GM12874 (cell line): ENCODE results near the gene HOXB4.

Source experiments
- CTCF ChIP-seq: IDR thresholded peaks from 2 replicates; pipeline ENCODE4 v1.5.1; 2011; ENCODE audit warnings: low read depth, mild to moderate bottlenecking, control low read depth, low read length, moderate library complexity; ENCODE audit not compliant: insufficient read depth

Gene HOXB4

GRCh38 chr17:48587276-48588073 lies 9.3 kb upstream of the HOXB4 start:
- no peak for TF ChIP-seq CTCF

- TF ChIP-seq CTCF = no peak
These were observed 8.5 kb upstream of the HOXB4 start for GRCh38 chr17:48586355-48587258.

GRCh38 chr17:48584223-48584741 lies 6.1 kb upstream of the HOXB4 start:
- TF ChIP-seq CTCF = no peak

- TF ChIP-seq CTCF = no peak
These were observed 5.6 kb upstream of the HOXB4 start for GRCh38 chr17:48583708-48584222.

GRCh38 chr17:48582750-48583069 lies 4.6 kb upstream of the HOXB4 start:
- no peak for TF ChIP-seq CTCF

GRCh38 chr17:48579760-48580554 lies 1.8 kb upstream of the HOXB4 start:
- no peak for TF ChIP-seq CTCF

DNA sequence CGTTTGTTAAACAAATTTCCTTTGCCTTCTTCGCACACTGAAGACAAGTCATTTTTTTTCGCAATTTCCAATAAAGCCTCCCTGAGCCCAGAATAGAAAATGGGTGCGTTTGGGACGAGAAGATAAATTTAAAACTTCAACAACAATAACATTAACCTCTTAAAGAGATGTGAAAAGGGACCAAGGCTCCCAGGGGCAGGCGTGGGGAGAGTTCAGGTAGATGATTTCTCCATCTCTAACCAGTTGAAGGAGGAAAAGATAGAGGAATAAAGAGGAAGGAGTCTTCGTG lies 1.3 kb upstream of the HOXB4 start:
- TF ChIP-seq CTCF = no peak
